H1 (cell line): ENCODE results near the gene KCNJ16. TPM values are rescaled to one million over a fixed set of nuclear protein-coding genes. Genes with fewer than 3 reads are reported as not detected.

Source experiments
- CTCF ChIA-PET: fragments of 300-600 bp; sonication (Branson Sonifier 250); formaldehyde crosslinking; loops from one replicate; lab custom pipeline; 2021; ENCODE audit not compliant: partially characterized antibody; lab: Charles Lee
- POLR2A ChIA-PET: fragments of 300-600 bp; sonication (Branson Sonifier 250); formaldehyde crosslinking; loops from one replicate; lab custom pipeline; 2021; ENCODE audit warnings: inconsistent platforms; ENCODE audit not compliant: partially characterized antibody; lab: Charles Lee
- DNase-seq, 2 experiments: peaks; one replicate each; pipeline versions ENCODE4 v3.0.0 to v3.0.0-alpha.2; 2010 to 2022; ENCODE audit warnings: low spot score in 2 of 2, low read depth in 1 of 2, mixed read lengths in 1 of 2
- FAIRE-seq: peaks from 2 replicates; lab custom pipeline; 2011; peaks lifted over from hg19 to GRCh38; lab: Jason Lieb, UNC
- H2AFZ ChIP-seq: 2 replicates; pipeline ENCODE4 v1.8.1; 2012; ENCODE audit warnings: low read length, inconsistent platforms
- H2AK5ac ChIP-seq: 2 replicates; pipeline ENCODE4 v1.6.1; 2013; ENCODE audit warnings: low read depth, low read length
- H2BK120ac ChIP-seq: replicated peaks from 2 replicates; pipeline ENCODE3; 2013; ENCODE audit warnings: low read depth, low read length, inconsistent platforms
- H2BK12ac ChIP-seq: 2 replicates; pipeline ENCODE4 v1.6.1; 2013; ENCODE audit warnings: low read depth, low read length
- H2BK15ac ChIP-seq: 2 replicates; pipeline ENCODE4 v1.6.1; 2013; ENCODE audit warnings: low read length
- H2BK20ac ChIP-seq: 2 replicates; pipeline ENCODE4 v1.6.1; 2013; ENCODE audit warnings: low read length
- H2BK5ac ChIP-seq: 2 replicates; pipeline ENCODE4 v1.6.1; 2013; ENCODE audit warnings: low read depth, low read length
- H3K14ac ChIP-seq: 2 replicates; pipeline ENCODE4 v1.6.1; 2013; ENCODE audit warnings: inconsistent platforms; ENCODE audit not compliant: insufficient read length
- H3K18ac ChIP-seq: 2 replicates; pipeline ENCODE4 v1.6.1; 2013; ENCODE audit warnings: low read length; ENCODE audit errors: extremely low read depth
- H3K23ac ChIP-seq: 2 replicates; pipeline ENCODE4 v1.6.1; 2013; ENCODE audit warnings: inconsistent platforms; ENCODE audit not compliant: insufficient read length
- H3K23me2 ChIP-seq: 2 replicates; pipeline ENCODE4 v1.6.1; 2013; ENCODE audit warnings: low read depth, low read length
- H3K27ac ChIP-seq: 2 replicates; pipeline ENCODE4 v1.6.1; 2011; ENCODE audit warnings: low read depth, low read length, inconsistent platforms
- H3K27me3 ChIP-seq, 4 experiments: replicated peaks in 1 of 4; 1 replicate in 1 of 4; 2 replicates in 3 of 4; pipeline versions ENCODE4 v1.6.1 to v1.8.1; 2011 to 2013; ENCODE audit warnings: low read length in 3 of 4, mild to moderate bottlenecking in 3 of 4, inconsistent platforms in 2 of 4, mixed read lengths in 2 of 4, moderate library complexity in 1 of 4; ENCODE audit not compliant: control insufficient read depth in 3 of 4, insufficient read depth in 3 of 4; ENCODE audit errors: extremely low read depth in 1 of 4
- H3K36me3 ChIP-seq, 4 experiments: 2 replicates each; pipeline versions ENCODE4 v1.6.1 to v1.8.1; 2011 to 2013; ENCODE audit warnings: mild to moderate bottlenecking in 4 of 4, low read length in 3 of 4, moderate library complexity in 2 of 4, control low read depth in 1 of 4, inconsistent platforms in 1 of 4; ENCODE audit not compliant: insufficient read depth in 4 of 4, control insufficient read depth in 2 of 4
- H3K4ac ChIP-seq: replicated peaks from 2 replicates; pipeline ENCODE3; 2013; ENCODE audit warnings: low read length, low read depth, mixed read lengths, inconsistent platforms; ENCODE audit not compliant: insufficient read length
- H3K4me1 ChIP-seq, 4 experiments: replicated peaks in 1 of 4; 1 replicate in 1 of 4; 2 replicates in 3 of 4; pipeline versions ENCODE4 v1.6.1 to v1.8.1; 2011 to 2013; ENCODE audit warnings: low read length in 3 of 4, inconsistent platforms in 2 of 4, mixed read lengths in 1 of 4; ENCODE audit not compliant: insufficient read depth in 4 of 4, control insufficient read depth in 3 of 4
- H3K4me2 ChIP-seq, 2 experiments: 2 replicates each; pipeline versions ENCODE4 v1.6.1 to v1.8.1; 2011 to 2013; ENCODE audit warnings: low read depth in 2 of 2, low read length in 2 of 2, control low read depth in 1 of 2, inconsistent platforms in 1 of 2, mild to moderate bottlenecking in 1 of 2; ENCODE audit not compliant: insufficient read depth in 1 of 2
- H3K4me3 ChIP-seq, 4 experiments: fragments of 200-600, 300-600 bp in 1 of 4; sonication (generic), shearing (Covaris generic), sonication (Bioruptor Twin) in 1 of 4; 2 replicates each; pipeline versions ENCODE4 v1.5.1 to v1.8.1; 2011 to 2016; ENCODE audit warnings: low read length in 4 of 4, low read depth in 3 of 4, control low read depth in 2 of 4, inconsistent platforms in 2 of 4, mild to moderate bottlenecking in 2 of 4, mixed read lengths in 1 of 4, moderate library complexity in 1 of 4; ENCODE audit not compliant: insufficient read depth in 2 of 4; ENCODE audit errors: extremely low read depth in 1 of 4
- H3K56ac ChIP-seq: replicated peaks from 2 replicates; pipeline ENCODE3; 2013; ENCODE audit warnings: low read depth, mild to moderate bottlenecking, mixed read lengths, low read length, inconsistent platforms; ENCODE audit not compliant: insufficient read length
- H3K79me1 ChIP-seq: 2 replicates; pipeline ENCODE4 v1.6.1; 2013; ENCODE audit warnings: low read depth, low read length, control low read depth
- H3K79me2 ChIP-seq, 2 experiments: 2 replicates each; pipeline versions ENCODE4 v1.6.1 to v1.8.1; 2012 to 2013; ENCODE audit warnings: low read length in 2 of 2, mild to moderate bottlenecking in 2 of 2, inconsistent platforms in 1 of 2; ENCODE audit not compliant: insufficient read depth in 2 of 2, control insufficient read depth in 1 of 2
- H3K9ac ChIP-seq, 4 experiments: replicated peaks in 1 of 4; 1 replicate in 1 of 4; 2 replicates in 3 of 4; pipeline versions ENCODE4 v1.6.1 to v1.8.1; 2011 to 2013; ENCODE audit warnings: low read depth in 3 of 4, low read length in 3 of 4, control low read depth in 2 of 4, mild to moderate bottlenecking in 2 of 4, moderate library complexity in 2 of 4, inconsistent platforms in 1 of 4; ENCODE audit errors: extremely low read depth in 1 of 4
- H3K9me3 ChIP-seq, 2 experiments: 2 replicates each; pipeline versions ENCODE4 v1.6.1 to v1.8.1; 2012 to 2013; ENCODE audit warnings: mild to moderate bottlenecking in 2 of 2, moderate library complexity in 2 of 2, control low read depth in 1 of 2, inconsistent platforms in 1 of 2, low read depth in 1 of 2, low read length in 1 of 2, mixed read lengths in 1 of 2; ENCODE audit not compliant: insufficient read depth in 2 of 2
- H4K20me1 ChIP-seq, 2 experiments: replicated peaks in 1 of 2; 2 replicates each; pipeline versions ENCODE3 to v1.8.1; 2011 to 2013; ENCODE audit warnings: inconsistent platforms in 2 of 2, low read length in 2 of 2, mild to moderate bottlenecking in 1 of 2; ENCODE audit not compliant: insufficient read depth in 2 of 2, control insufficient read depth in 1 of 2
- H4K5ac ChIP-seq: 2 replicates; pipeline ENCODE4 v1.6.1; 2013; ENCODE audit warnings: low read length, low read depth, mixed read lengths, inconsistent platforms; ENCODE audit not compliant: insufficient read length
- H4K8ac ChIP-seq: 2 replicates; pipeline ENCODE4 v1.8.0; 2013; ENCODE audit warnings: mild to moderate bottlenecking, moderate library complexity, low read length, inconsistent platforms; ENCODE audit not compliant: insufficient read depth; ENCODE audit errors: extremely low read depth
- H4K91ac ChIP-seq: replicated peaks from 2 replicates; pipeline ENCODE3; 2013; ENCODE audit warnings: low read length, mixed read lengths, inconsistent platforms; ENCODE audit not compliant: insufficient read length
- ASH2L ChIP-seq: fragments of 200-600, 300-600 bp; sonication (generic); IDR thresholded peaks from one replicate; pipeline ENCODE4 v1.7.1; 2017; ENCODE audit warnings: low read length
- CBX5 ChIP-seq: fragments of 300-800, 300-1000 bp; sonication (generic); IDR thresholded peaks from 2 replicates; pipeline ENCODE4 v1.7.1; 2016; ENCODE audit warnings: antibody characterized with exemption, low read length, low read depth
- HDAC2 ChIP-seq, 2 experiments: fragments of 300-600 bp in 1 of 2; sonication (generic) in 1 of 2; IDR thresholded peaks; 2 replicates each; pipeline ENCODE4 v1.6.1; 2011 to 2012; ENCODE audit warnings: low read depth in 2 of 2, low read length in 2 of 2, mild to moderate bottlenecking in 2 of 2, moderate library complexity in 2 of 2, borderline replicate concordance in 1 of 2, inconsistent platforms in 1 of 2
- HDAC6 ChIP-seq: IDR thresholded peaks from one replicate; pipeline ENCODE4 v1.7.1; 2012; ENCODE audit warnings: low read depth, mild to moderate bottlenecking, inconsistent platforms, low read length, moderate library complexity
- KDM1A ChIP-seq: fragments of 200-600, 300-600 bp; sonication (generic); IDR thresholded peaks from 2 replicates; pipeline ENCODE4 v1.7.1; 2016; ENCODE audit warnings: mild to moderate bottlenecking, low read length, borderline replicate concordance
- KDM4A ChIP-seq: IDR thresholded peaks from one replicate; pipeline ENCODE4 v1.7.1; 2012; ENCODE audit warnings: low read depth, mild to moderate bottlenecking, moderate library complexity, low read length, inconsistent platforms; ENCODE audit not compliant: severe bottlenecking
- NANOG ChIP-seq: IDR thresholded peaks from 2 replicates; pipeline ENCODE4 v1.6.1; 2011; ENCODE audit warnings: low read length, low read depth, mild to moderate bottlenecking, inconsistent platforms; ENCODE audit not compliant: insufficient read depth, poor library complexity, severe bottlenecking
- NRF1 ChIP-seq: IDR thresholded peaks from 2 replicates; pipeline ENCODE4 v1.6.1; 2011; ENCODE audit warnings: mild to moderate bottlenecking, low read depth, low read length, improper control_type of control experiment
- RXRA ChIP-seq: IDR thresholded peaks from 2 replicates; pipeline ENCODE4 v1.6.1; 2011; ENCODE audit warnings: low read depth, mild to moderate bottlenecking, low read length, moderate library complexity; ENCODE audit not compliant: insufficient read depth
- SAP30 ChIP-seq: fragments of 300-600 bp; sonication (generic); IDR thresholded peaks from 2 replicates; pipeline ENCODE4 v1.7.1; 2012; ENCODE audit warnings: low read length, moderate library complexity, mild to moderate bottlenecking, inconsistent platforms; ENCODE audit not compliant: insufficient read depth, insufficient replicate concordance
- SIN3A ChIP-seq, 2 experiments: IDR thresholded peaks in 1 of 2; conservative IDR thresholded peaks in 1 of 2; 2 replicates each; pipeline ENCODE4 v1.6.1; 2011 to 2012; ENCODE audit warnings: low read length in 2 of 2, improper control_type of control experiment in 1 of 2, low read depth in 1 of 2, mild to moderate bottlenecking in 1 of 2
- TAF7 ChIP-seq: optimal IDR thresholded peaks from 2 replicates; pipeline ENCODE3; 2011; ENCODE audit warnings: low read depth, mild to moderate bottlenecking, inconsistent platforms, low read length, moderate library complexity, borderline replicate concordance
- WGBS, 2 experiments: shearing (Covaris generic) in 1 of 2; methylation state at CpG; one replicate each; pipeline versions ENCODE4 v1.1.6 to v1.1.7; 2013 to 2015; ENCODE audit warnings: low lambda C conversion rate in 2 of 2, mixed read lengths in 2 of 2, inconsistent platforms in 1 of 2, low coverage in 1 of 2, missing lambda C conversion rate in 1 of 2; ENCODE audit not compliant: insufficient replicate concordance in 2 of 2, insufficient coverage in 1 of 2, insufficient read length in 1 of 2; ENCODE audit errors: extremely low coverage in 1 of 2, missing lambda C conversion rate in 1 of 2; 5-methylcytosine and 5-hydroxymethylcytosine counted together
- polyA plus RNA-seq, 7 experiments: library from polyadenylated mRNA; depleted of rRNA in 3 of 7; stranded (reverse) in 5 of 7; unstranded in 2 of 7; fragments of >200 nt in 5 of 7; fragments of 200-250 nt in 2 of 7; gene quantifications; 1 replicate in 5 of 7; 2 replicates in 1 of 7; 4 replicates in 1 of 7; pipeline versions ENCODE4 v1.2.1 to v1.2.3, GENCODE V29; 2011 to 2013; ENCODE audit warnings: missing spikeins in 2 of 7, mixed read lengths in 2 of 7
- total RNA-seq: library from RNA; stranded (reverse); fragmentation: NEBNext Ultra II Directional; extraction: Animal tissue kit (Norgen Biotek cat#: 25700); gene quantifications from 2 replicates; pipeline ENCODE4 v1.2.1, GENCODE V29; 2021
- TF ChIP-seq, protein P1 (sequence below): IDR thresholded peaks from 2 replicates; pipeline ENCODE4 v1.6.1; 2011; ENCODE audit warnings: low read depth, mild to moderate bottlenecking, low read length; ENCODE audit not compliant: insufficient read depth

The KCNJ16 gene
- total and polyA plus RNA-seq, 2 of the 8 experiments (the other 6 are each of a cell fraction or from before 2014, with no cell fraction given), result not detected

DNA sequence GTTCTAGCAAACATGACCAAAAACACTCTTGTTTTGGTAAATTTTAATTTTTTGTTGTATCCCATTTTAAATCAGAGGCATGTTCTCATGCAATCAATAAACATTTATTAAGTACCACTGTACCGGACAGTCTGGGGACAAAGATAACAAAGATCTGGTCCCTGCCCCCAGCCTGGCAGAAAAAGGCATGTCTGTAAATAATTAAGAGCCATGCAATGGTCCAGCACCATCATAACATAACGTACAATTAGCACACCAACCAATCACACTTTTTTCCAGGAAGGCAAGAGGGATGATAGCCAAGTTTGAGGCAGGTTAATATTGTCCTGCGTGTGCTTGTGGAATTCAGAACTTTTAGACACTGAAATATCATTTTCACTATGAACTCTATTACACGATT, 3.5 kb downstream of the KCNJ16 start:
- Histone ChIP-seq H3K27me3 (no peaks in the 10 kb centered on the region), H3K14ac (no peak overlapping the region), H3K4me2 (no peak overlapping the region), H4K8ac (no peak overlapping the region), H4K5ac (no peak overlapping the region), H3K36me3 (no peaks in the 10 kb centered on the region), H2BK5ac (no peak overlapping the region), H3K4me3 (no peak overlapping the region), H3K4ac (no peak overlapping the region), H3K9me3 (no peaks in the 10 kb centered on the region), H3K23me2 (no peaks in the 10 kb centered on the region; the same call in 1 of the 2 replicates), H4K91ac (no peak overlapping the region), H3K4me1 (no peaks in the 10 kb centered on the region), H2BK120ac (no peak overlapping the region), H2BK12ac (no peak overlapping the region), H3K27ac (no peak overlapping the region), H3K56ac (no peak overlapping the region), H3K9ac (no peak overlapping the region), H3K18ac (no peak overlapping the region), H3K79me2 (no peaks in the 10 kb centered on the region), H2AFZ (no peak overlapping the region), H3K79me1 (no peaks in the 10 kb centered on the region), H3K23ac (no peak overlapping the region), H2BK15ac (no peak overlapping the region), H2BK20ac (no peak overlapping the region), H2AK5ac (no peak overlapping the region), H4K20me1 (no peaks in the 10 kb centered on the region)
- no peak for DNase-seq
- WGBS, 2 experiments, result 74% methylated on average over 4 of the region's 4 CpGs; no CpG with 5 or more reads in 1 of the 2 experiments
- ChIA-PET POLR2A (no interaction called here), CTCF (no interaction called here)
- TF ChIP-seq, protein P1, sequence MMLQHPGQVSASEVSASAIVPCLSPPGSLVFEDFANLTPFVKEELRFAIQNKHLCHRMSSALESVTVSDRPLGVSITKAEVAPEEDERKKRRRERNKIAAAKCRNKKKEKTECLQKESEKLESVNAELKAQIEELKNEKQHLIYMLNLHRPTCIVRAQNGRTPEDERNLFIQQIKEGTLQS, result no peak
- no peak for TF ChIP-seq RXRA
- no peak for TF ChIP-seq TAF7
- TF ChIP-seq NRF1, result no peak
- no peak for TF ChIP-seq CBX5
- TF ChIP-seq HDAC6, result no peak
- no peak for TF ChIP-seq KDM1A
- TF ChIP-seq SAP30, result no peak
- no peak for TF ChIP-seq KDM4A
- TF ChIP-seq SIN3A (conservative IDR thresholded peaks at IDR 0.05 in 1 of 2, IDR thresholded peaks at IDR 0.05 in 1 of 2; ENCODE audit: low read depth in 1 of 2, low read length in 2 of 2), result no peak
- TF ChIP-seq HDAC2 (IDR thresholded peaks at IDR 0.05; ENCODE audit: borderline replicate concordance in 1 of 2, low read depth in 2 of 2, low read length in 2 of 2), result no peak
- TF ChIP-seq ASH2L, result no peak
- TF ChIP-seq NANOG, result no peak
- FAIRE-seq, result no peak
